H9 (cell line): ENCODE measurements around the gene ROBO2. TPM values are rescaled to one million over a fixed set of nuclear protein-coding genes. Genes with fewer than 3 reads are reported as not detected.

Experiments
- DNase-seq: peaks from one replicate; pipeline ENCODE4 v3.0.0-alpha.2; 2017
- H2AFZ ChIP-seq: one replicate; pipeline ENCODE4 v1.6.1; 2013; ENCODE audit warnings: mild to moderate bottlenecking, low read length, control low read depth, moderate library complexity
- H2AK5ac ChIP-seq: 2 replicates; pipeline ENCODE4 v1.6.1; 2013; ENCODE audit warnings: low read length, control low read depth, mixed read lengths; ENCODE audit not compliant: insufficient read length
- H2BK120ac ChIP-seq: one replicate; pipeline ENCODE4 v1.6.1; 2013; ENCODE audit warnings: low read depth, mild to moderate bottlenecking, low read length, control low read depth, inconsistent platforms; ENCODE audit not compliant: poor library complexity, severe bottlenecking
- H2BK12ac ChIP-seq: 2 replicates; pipeline ENCODE4 v1.6.1; 2013; ENCODE audit warnings: low read length, control low read depth, mixed read lengths, low read depth; ENCODE audit not compliant: insufficient read length
- H2BK15ac ChIP-seq: 2 replicates; pipeline ENCODE4 v1.6.1; 2013; ENCODE audit warnings: low read depth, low read length, control low read depth
- H2BK20ac ChIP-seq: one replicate; pipeline ENCODE4 v1.6.1; 2013; ENCODE audit warnings: low read depth, mild to moderate bottlenecking, low read length, control low read depth, inconsistent platforms; ENCODE audit not compliant: poor library complexity, severe bottlenecking
- H2BK5ac ChIP-seq: 2 replicates; pipeline ENCODE4 v1.6.1; 2013; ENCODE audit warnings: low read length, control low read depth, mixed read lengths; ENCODE audit not compliant: insufficient read length
- H3K14ac ChIP-seq: 2 replicates; pipeline ENCODE4 v1.6.1; 2013; ENCODE audit warnings: low read length, control low read depth; ENCODE audit not compliant: insufficient read depth
- H3K18ac ChIP-seq: 2 replicates; pipeline ENCODE4 v1.6.1; 2013; ENCODE audit warnings: low read depth, mild to moderate bottlenecking, mixed read lengths, low read length, control low read depth; ENCODE audit not compliant: insufficient read length
- H3K23ac ChIP-seq: 2 replicates; pipeline ENCODE4 v1.6.1; 2013; ENCODE audit warnings: low read length, control low read depth, mixed read lengths, low read depth; ENCODE audit not compliant: insufficient read length
- H3K23me2 ChIP-seq: 2 replicates; pipeline ENCODE4 v1.6.1; 2013; ENCODE audit warnings: low read depth, mild to moderate bottlenecking, mixed read lengths, low read length, control low read depth; ENCODE audit not compliant: insufficient read length, poor library complexity, severe bottlenecking
- H3K27ac ChIP-seq: 2 replicates; pipeline ENCODE4 v1.5.1; 2013; ENCODE audit warnings: low read length, control low read depth, mixed read lengths, low read depth; ENCODE audit not compliant: insufficient read length
- H3K27me3 ChIP-seq: 2 replicates; pipeline ENCODE4 v1.6.1; 2013; ENCODE audit warnings: low read length, control low read depth, inconsistent platforms; ENCODE audit not compliant: insufficient read depth
- H3K4ac ChIP-seq: 2 replicates; pipeline ENCODE4 v1.6.1; 2013; ENCODE audit warnings: low read depth, mild to moderate bottlenecking, control low read depth, inconsistent platforms, low read length, moderate library complexity
- H3K4me1 ChIP-seq: 2 replicates; pipeline ENCODE4 v1.6.1; 2013; ENCODE audit warnings: low read length, control low read depth, inconsistent platforms; ENCODE audit not compliant: insufficient read depth
- H3K4me2 ChIP-seq: 2 replicates; pipeline ENCODE4 v1.6.1; 2013; ENCODE audit warnings: low read length, control low read depth, mixed read lengths; ENCODE audit not compliant: insufficient read length, insufficient read depth
- H3K56ac ChIP-seq: 2 replicates; pipeline ENCODE4 v1.6.1; 2013; ENCODE audit warnings: low read depth, mild to moderate bottlenecking, mixed read lengths, low read length, control low read depth; ENCODE audit not compliant: insufficient read length
- H3K79me1 ChIP-seq: 2 replicates; pipeline ENCODE4 v1.6.1; 2013; ENCODE audit warnings: low read depth, mild to moderate bottlenecking, moderate library complexity, low read length, control low read depth, inconsistent platforms; ENCODE audit not compliant: insufficient read depth, poor library complexity, severe bottlenecking
- H3K79me2 ChIP-seq: 2 replicates; pipeline ENCODE4 v1.6.1; 2013; ENCODE audit warnings: low read length, control low read depth, inconsistent platforms; ENCODE audit not compliant: insufficient read depth
- H3K9ac ChIP-seq: 2 replicates; pipeline ENCODE4 v1.6.1; 2013; ENCODE audit warnings: low read length, control low read depth, mixed read lengths; ENCODE audit not compliant: insufficient read length; ENCODE audit errors: extremely low read depth
- H3K9me3 ChIP-seq: one replicate; pipeline ENCODE4 v1.6.1; 2013; ENCODE audit warnings: low read depth, low read length, inconsistent platforms; ENCODE audit not compliant: control insufficient read depth
- H3T11ph ChIP-seq: one replicate; pipeline ENCODE4 v1.6.1; 2013; ENCODE audit warnings: mild to moderate bottlenecking, low read length, control low read depth, inconsistent platforms
- H4K20me1 ChIP-seq: one replicate; pipeline ENCODE4 v1.6.1; 2013; ENCODE audit not compliant: control insufficient read depth, insufficient read length, insufficient read depth
- H4K5ac ChIP-seq: 2 replicates; pipeline ENCODE4 v1.6.1; 2013; ENCODE audit warnings: low read depth, mild to moderate bottlenecking, mixed read lengths, low read length, control low read depth; ENCODE audit not compliant: insufficient read length
- H4K8ac ChIP-seq: replicated peaks from 2 replicates; pipeline ENCODE4 v1.6.1; 2013; ENCODE audit warnings: low read length, control low read depth, mixed read lengths, low read depth; ENCODE audit not compliant: insufficient read length
- H4K91ac ChIP-seq: 2 replicates; pipeline ENCODE4 v1.6.1; 2013; ENCODE audit warnings: low read depth, mild to moderate bottlenecking, moderate library complexity, mixed read lengths, low read length, control low read depth; ENCODE audit not compliant: insufficient read length
- H3K27ac Mint-ChIP-seq, 3 experiments: 2 replicates in 2 of 3; 3 replicates in 1 of 3; pipeline ENCODE4 v1.8.0; 2020 to 2021; ENCODE audit warnings: mixed read lengths in 3 of 3, mild to moderate bottlenecking in 1 of 3, moderate library complexity in 1 of 3
- H3K27me3 Mint-ChIP-seq: 2 replicates; pipeline ENCODE4 v1.8.0; 2021; ENCODE audit warnings: low read depth, mild to moderate bottlenecking, moderate library complexity, mixed read lengths
- H3K36me3 Mint-ChIP-seq, 3 experiments: 2 replicates in 2 of 3; 3 replicates in 1 of 3; pipeline ENCODE4 v1.8.0; 2020 to 2021; ENCODE audit warnings: low read depth in 3 of 3, mixed read lengths in 3 of 3; ENCODE audit not compliant: insufficient read depth in 1 of 3
- H3K4me1 Mint-ChIP-seq, 2 experiments: 2 replicates each; pipeline ENCODE4 v1.8.0; 2020; ENCODE audit warnings: mixed read lengths in 2 of 2
- H3K4me3 Mint-ChIP-seq, 2 experiments: 2 replicates in 1 of 2; 3 replicates in 1 of 2; pipeline ENCODE4 v1.8.0; 2020 to 2021; ENCODE audit warnings: mild to moderate bottlenecking in 2 of 2, mixed read lengths in 2 of 2, moderate library complexity in 1 of 2
- H3K9me3 Mint-ChIP-seq, 2 experiments: 2 replicates in 1 of 2; 3 replicates in 1 of 2; pipeline ENCODE4 v1.8.0; 2020; ENCODE audit warnings: mild to moderate bottlenecking in 2 of 2, mixed read lengths in 2 of 2, moderate library complexity in 1 of 2
- WGBS: extraction: QIAGEN DNeasy Blood & Tissue Kit; methylation state at CpG from one replicate; pipeline ENCODE4 v1.1.7; 2013; ENCODE audit warnings: missing lambda C conversion rate, low lambda C conversion rate, mixed read lengths; ENCODE audit not compliant: insufficient read length; ENCODE audit errors: extremely low coverage; 5-methylcytosine and 5-hydroxymethylcytosine counted together
- total RNA-seq: library from RNA; stranded (reverse); gene quantifications from 2 replicates; pipeline ENCODE4 v1.2.1, GENCODE V29; 2021
- TF ChIP-seq, protein P1 (sequence below): fragments of 200-600 bp; sonication (generic); conservative IDR thresholded peaks from 3 replicates; pipeline ENCODE4 v1.8.0; 2021; ENCODE audit warnings: antibody characterized with exemption, mild to moderate bottlenecking

The ROBO2 gene
- total RNA-seq, 1 experiment from 2014 or later = 2.3 TPM

DNA sequence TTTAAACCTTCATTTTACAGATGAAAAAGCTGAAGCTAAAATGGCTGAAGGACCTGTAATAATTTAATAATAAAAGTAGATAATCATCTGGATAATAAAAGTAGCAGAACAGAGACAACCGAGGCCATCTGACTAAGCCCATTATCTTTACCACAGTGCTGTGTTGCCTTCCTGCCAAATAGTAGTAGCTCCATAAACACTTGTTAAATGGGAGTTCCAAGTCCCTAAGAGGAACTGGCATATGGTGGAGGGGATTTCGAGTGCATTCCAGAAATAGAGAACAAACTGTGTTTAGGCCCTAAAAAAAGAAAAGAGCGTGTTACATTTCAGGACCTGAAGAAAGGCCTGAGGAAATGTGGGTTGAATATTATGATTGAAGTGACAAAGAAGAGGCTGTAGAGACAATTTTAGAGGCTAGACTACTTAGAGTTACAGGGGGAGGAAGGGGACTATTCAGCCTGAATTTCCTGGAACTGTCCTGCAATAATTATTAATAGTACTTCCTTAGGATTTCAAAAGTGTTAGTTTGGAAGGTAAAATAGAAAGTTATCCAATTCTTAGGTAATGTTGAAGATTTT, 424.3 kb downstream of the ROBO2 start:
- Histone ChIP-seq H3K23ac (no peak overlapping the region), H3K18ac (no peak overlapping the region), H3K56ac (no peak overlapping the region), H3K79me2 (no peaks in the 10 kb centered on the region), H2AK5ac (no peak overlapping the region), H3K14ac (no peak overlapping the region), H2BK120ac (no peak overlapping the region), H2AFZ (no peak overlapping the region), H3K4me2 (no peak overlapping the region), H4K5ac (no peak overlapping the region), H2BK15ac (no peak overlapping the region), H2BK5ac (no peak overlapping the region), H3K4ac (no peak overlapping the region), H3K79me1 (no peaks in the 10 kb centered on the region), H4K91ac (no peak overlapping the region), H3K27ac (no peak overlapping the region), H2BK20ac (no peak overlapping the region), H3K9me3 (no peaks in the 10 kb centered on the region), H4K8ac (no peak overlapping the region), H3K27me3 (no peaks in the 10 kb centered on the region), H3T11ph (no peak overlapping the region), H4K20me1 (no peaks in the 10 kb centered on the region), H3K23me2 (no peaks in the 10 kb centered on the region), H3K9ac (no peak overlapping the region), H3K4me1 (peaks cover 3% of the 10 kb centered on the region; the same call in 1 of the 2 replicates), H2BK12ac (no peak overlapping the region)
- no peaks in the 10 kb centered on the region for H3K9me3 Mint-ChIP-seq
- H3K4me1 Mint-ChIP-seq = 0 out of 4 replicates have a peak, but pooled peaks cover 0 to 6% of the 10 kb centered on the region in 2 experiments
- TF ChIP-seq, protein P1, sequence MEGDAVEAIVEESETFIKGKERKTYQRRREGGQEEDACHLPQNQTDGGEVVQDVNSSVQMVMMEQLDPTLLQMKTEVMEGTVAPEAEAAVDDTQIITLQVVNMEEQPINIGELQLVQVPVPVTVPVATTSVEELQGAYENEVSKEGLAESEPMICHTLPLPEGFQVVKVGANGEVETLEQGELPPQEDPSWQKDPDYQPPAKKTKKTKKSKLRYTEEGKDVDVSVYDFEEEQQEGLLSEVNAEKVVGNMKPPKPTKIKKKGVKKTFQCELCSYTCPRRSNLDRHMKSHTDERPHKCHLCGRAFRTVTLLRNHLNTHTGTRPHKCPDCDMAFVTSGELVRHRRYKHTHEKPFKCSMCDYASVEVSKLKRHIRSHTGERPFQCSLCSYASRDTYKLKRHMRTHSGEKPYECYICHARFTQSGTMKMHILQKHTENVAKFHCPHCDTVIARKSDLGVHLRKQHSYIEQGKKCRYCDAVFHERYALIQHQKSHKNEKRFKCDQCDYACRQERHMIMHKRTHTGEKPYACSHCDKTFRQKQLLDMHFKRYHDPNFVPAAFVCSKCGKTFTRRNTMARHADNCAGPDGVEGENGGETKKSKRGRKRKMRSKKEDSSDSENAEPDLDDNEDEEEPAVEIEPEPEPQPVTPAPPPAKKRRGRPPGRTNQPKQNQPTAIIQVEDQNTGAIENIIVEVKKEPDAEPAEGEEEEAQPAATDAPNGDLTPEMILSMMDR = no peak
- H3K27me3 Mint-ChIP-seq = no peaks in the 10 kb centered on the region
- DNase-seq = no peak
- WGBS = no CpG with 5 or more reads among the region's 3 CpGs
- H3K27ac Mint-ChIP-seq = no peak overlapping the region
- 0 out of 7 replicates have a peak, but pooled peaks cover 0 to 1% (median 0%) of the 10 kb centered on the region in 3 experiments for H3K36me3 Mint-ChIP-seq
- no peak overlapping the region for H3K4me3 Mint-ChIP-seq
